ENCODE measurements around the gene ARHGAP18. TPM values are rescaled to one million over a fixed set of nuclear protein-coding genes. Genes with fewer than 3 reads are reported as not detected.

Gene ARHGAP18
- total and polyA plus RNA-seq, 2 experiments from 2014 or later, result 4.3 to 5.0 TPM

DNA sequence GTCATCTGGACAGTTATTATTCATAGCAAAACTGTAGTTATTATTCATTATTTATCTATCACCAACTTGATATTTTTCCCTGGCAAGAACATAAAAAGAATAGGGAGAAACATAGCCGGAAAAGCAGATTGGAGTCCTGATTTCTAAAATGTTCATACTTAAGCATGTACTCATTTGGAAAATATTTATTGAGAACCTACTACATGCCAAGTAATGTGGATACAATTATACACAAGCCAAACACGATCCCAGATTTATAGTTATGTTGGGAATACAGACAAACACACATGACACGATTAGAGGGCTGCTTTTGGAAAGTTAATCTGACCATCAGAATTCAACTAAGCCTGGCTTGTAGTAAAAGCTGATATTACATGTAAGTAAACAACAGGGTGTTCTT, 30.7 kb downstream of the ARHGAP18 start:
- Histone ChIP-seq H3K4me3 (no peak overlapping the region), H3K4me1 (ENCODE audit: insufficient read depth) (no peaks in the 10 kb centered on the region), H2AFZ (no peak overlapping the region), H3K79me2 (replicated peaks; ENCODE audit: insufficient read depth) (no peaks in the 10 kb centered on the region), H3K27me3 (ENCODE audit: insufficient read depth) (no peaks in the 10 kb centered on the region), H4K20me1 (replicated peaks; ENCODE audit: insufficient read depth) (no peaks in the 10 kb centered on the region), H3K36me3 (ENCODE audit: insufficient read depth) (no peaks in the 10 kb centered on the region), H3K4me2 (no peak overlapping the region), H3K27ac (ENCODE audit: low read depth) (no peak overlapping the region), H3F3A (replicated peaks; ENCODE audit: low read depth) (no peaks in the 10 kb centered on the region), H3K9me2 (ENCODE audit: insufficient read depth) (no peaks in the 10 kb centered on the region)
- Mint-ChIP-seq H3K9me3 (no peaks in the 10 kb centered on the region), H3K27ac (no peak overlapping the region), H3K27me3 (ENCODE audit: insufficient read depth, low read depth, poor library complexity) (peaks cover 2% of the 10 kb centered on the region), H3K4me3 (no peak overlapping the region), H3K36me3 (ENCODE audit: low read depth) (no peaks in the 10 kb centered on the region), H3K4me1 (peaks cover 10% of the 10 kb centered on the region)
- DNase-seq (ENCODE audit: low spot score), result no peak
- no peak for ATAC-seq
- TF ChIP-seq JUNB (IDR thresholded peaks at IDR 0.05; ENCODE audit: unreplicated experiment), result no peak
- TF ChIP-seq, protein P1, sequence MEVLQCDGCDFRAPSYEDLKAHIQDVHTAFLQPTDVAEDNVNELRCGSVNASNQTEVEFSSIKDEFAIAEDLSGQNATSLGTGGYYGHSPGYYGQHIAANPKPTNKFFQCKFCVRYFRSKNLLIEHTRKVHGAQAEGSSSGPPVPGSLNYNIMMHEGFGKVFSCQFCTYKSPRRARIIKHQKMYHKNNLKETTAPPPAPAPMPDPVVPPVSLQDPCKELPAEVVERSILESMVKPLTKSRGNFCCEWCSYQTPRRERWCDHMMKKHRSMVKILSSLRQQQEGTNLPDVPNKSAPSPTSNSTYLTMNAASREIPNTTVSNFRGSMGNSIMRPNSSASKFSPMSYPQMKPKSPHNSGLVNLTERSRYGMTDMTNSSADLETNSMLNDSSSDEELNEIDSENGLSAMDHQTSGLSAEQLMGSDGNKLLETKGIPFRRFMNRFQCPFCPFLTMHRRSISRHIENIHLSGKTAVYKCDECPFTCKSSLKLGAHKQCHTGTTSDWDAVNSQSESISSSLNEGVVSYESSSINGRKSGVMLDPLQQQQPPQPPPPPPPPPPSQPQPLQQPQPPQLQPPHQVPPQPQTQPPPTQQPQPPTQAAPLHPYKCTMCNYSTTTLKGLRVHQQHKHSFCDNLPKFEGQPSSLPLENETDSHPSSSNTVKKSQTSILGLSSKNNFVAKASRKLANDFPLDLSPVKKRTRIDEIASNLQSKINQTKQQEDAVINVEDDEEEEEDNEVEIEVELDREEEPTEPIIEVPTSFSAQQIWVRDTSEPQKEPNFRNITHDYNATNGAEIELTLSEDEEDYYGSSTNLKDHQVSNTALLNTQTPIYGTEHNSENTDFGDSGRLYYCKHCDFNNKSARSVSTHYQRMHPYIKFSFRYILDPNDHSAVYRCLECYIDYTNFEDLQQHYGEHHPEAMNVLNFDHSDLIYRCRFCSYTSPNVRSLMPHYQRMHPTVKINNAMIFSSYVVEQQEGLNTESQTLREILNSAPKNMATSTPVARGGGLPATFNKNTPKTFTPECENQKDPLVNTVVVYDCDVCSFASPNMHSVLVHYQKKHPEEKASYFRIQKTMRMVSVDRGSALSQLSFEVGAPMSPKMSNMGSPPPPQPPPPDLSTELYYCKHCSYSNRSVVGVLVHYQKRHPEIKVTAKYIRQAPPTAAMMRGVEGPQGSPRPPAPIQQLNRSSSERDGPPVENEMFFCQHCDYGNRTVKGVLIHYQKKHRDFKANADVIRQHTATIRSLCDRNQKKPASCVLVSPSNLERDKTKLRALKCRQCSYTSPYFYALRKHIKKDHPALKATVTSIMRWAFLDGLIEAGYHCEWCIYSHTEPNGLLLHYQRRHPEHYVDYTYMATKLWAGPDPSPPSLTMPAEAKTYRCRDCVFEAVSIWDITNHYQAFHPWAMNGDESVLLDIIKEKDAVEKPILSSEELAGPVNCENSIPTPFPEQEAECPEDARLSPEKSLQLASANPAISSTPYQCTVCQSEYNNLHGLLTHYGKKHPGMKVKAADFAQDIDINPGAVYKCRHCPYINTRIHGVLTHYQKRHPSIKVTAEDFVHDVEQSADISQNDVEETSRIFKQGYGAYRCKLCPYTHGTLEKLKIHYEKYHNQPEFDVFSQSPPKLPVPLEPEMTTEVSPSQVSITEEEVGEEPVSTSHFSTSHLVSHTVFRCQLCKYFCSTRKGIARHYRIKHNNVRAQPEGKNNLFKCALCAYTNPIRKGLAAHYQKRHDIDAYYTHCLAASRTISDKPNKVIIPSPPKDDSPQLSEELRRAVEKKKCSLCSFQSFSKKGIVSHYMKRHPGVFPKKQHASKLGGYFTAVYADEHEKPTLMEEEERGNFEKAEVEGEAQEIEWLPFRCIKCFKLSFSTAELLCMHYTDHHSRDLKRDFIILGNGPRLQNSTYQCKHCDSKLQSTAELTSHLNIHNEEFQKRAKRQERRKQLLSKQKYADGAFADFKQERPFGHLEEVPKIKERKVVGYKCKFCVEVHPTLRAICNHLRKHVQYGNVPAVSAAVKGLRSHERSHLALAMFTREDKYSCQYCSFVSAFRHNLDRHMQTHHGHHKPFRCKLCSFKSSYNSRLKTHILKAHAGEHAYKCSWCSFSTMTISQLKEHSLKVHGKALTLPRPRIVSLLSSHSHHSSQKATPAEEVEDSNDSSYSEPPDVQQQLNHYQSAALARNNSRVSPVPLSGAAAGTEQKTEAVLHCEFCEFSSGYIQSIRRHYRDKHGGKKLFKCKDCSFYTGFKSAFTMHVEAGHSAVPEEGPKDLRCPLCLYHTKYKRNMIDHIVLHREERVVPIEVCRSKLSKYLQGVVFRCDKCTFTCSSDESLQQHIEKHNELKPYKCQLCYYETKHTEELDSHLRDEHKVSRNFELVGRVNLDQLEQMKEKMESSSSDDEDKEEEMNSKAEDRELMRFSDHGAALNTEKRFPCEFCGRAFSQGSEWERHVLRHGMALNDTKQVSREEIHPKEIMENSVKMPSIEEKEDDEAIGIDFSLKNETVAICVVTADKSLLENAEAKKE (CRISPR knock-in tag; IDR thresholded peaks at IDR 0.05), result no peak
- TF ChIP-seq ZNF331 (CRISPR knock-in tag; IDR thresholded peaks at IDR 0.05; ENCODE audit: low read depth), result no peak
- no peak for TF ChIP-seq STAT1 (IDR thresholded peaks at IDR 0.05; ENCODE audit: unreplicated experiment)
- TF ChIP-seq NANOG (IDR thresholded peaks at IDR 0.05; ENCODE audit: borderline replicate concordance), result no peak
- TF ChIP-seq EZH2phosphoT487 (IDR thresholded peaks at IDR 0.05; ENCODE audit: unreplicated experiment), result no peak
- no peak for TF ChIP-seq POLR2AphosphoS5 (IDR thresholded peaks at IDR 0.05; ENCODE audit: low read depth)
- TF ChIP-seq, protein P2, sequence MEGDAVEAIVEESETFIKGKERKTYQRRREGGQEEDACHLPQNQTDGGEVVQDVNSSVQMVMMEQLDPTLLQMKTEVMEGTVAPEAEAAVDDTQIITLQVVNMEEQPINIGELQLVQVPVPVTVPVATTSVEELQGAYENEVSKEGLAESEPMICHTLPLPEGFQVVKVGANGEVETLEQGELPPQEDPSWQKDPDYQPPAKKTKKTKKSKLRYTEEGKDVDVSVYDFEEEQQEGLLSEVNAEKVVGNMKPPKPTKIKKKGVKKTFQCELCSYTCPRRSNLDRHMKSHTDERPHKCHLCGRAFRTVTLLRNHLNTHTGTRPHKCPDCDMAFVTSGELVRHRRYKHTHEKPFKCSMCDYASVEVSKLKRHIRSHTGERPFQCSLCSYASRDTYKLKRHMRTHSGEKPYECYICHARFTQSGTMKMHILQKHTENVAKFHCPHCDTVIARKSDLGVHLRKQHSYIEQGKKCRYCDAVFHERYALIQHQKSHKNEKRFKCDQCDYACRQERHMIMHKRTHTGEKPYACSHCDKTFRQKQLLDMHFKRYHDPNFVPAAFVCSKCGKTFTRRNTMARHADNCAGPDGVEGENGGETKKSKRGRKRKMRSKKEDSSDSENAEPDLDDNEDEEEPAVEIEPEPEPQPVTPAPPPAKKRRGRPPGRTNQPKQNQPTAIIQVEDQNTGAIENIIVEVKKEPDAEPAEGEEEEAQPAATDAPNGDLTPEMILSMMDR (conservative IDR thresholded peaks at IDR 0.05; ENCODE audit: low read depth in 2 of 2), result no peak
- TF ChIP-seq, protein P3, sequence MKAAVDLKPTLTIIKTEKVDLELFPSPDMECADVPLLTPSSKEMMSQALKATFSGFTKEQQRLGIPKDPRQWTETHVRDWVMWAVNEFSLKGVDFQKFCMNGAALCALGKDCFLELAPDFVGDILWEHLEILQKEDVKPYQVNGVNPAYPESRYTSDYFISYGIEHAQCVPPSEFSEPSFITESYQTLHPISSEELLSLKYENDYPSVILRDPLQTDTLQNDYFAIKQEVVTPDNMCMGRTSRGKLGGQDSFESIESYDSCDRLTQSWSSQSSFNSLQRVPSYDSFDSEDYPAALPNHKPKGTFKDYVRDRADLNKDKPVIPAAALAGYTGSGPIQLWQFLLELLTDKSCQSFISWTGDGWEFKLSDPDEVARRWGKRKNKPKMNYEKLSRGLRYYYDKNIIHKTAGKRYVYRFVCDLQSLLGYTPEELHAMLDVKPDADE (IDR thresholded peaks at IDR 0.05), result no peak
- TF ChIP-seq CREB1 (CRISPR knock-in tag; IDR thresholded peaks at IDR 0.05; ENCODE audit: low read depth), result no peak
- TF ChIP-seq, protein P4, sequence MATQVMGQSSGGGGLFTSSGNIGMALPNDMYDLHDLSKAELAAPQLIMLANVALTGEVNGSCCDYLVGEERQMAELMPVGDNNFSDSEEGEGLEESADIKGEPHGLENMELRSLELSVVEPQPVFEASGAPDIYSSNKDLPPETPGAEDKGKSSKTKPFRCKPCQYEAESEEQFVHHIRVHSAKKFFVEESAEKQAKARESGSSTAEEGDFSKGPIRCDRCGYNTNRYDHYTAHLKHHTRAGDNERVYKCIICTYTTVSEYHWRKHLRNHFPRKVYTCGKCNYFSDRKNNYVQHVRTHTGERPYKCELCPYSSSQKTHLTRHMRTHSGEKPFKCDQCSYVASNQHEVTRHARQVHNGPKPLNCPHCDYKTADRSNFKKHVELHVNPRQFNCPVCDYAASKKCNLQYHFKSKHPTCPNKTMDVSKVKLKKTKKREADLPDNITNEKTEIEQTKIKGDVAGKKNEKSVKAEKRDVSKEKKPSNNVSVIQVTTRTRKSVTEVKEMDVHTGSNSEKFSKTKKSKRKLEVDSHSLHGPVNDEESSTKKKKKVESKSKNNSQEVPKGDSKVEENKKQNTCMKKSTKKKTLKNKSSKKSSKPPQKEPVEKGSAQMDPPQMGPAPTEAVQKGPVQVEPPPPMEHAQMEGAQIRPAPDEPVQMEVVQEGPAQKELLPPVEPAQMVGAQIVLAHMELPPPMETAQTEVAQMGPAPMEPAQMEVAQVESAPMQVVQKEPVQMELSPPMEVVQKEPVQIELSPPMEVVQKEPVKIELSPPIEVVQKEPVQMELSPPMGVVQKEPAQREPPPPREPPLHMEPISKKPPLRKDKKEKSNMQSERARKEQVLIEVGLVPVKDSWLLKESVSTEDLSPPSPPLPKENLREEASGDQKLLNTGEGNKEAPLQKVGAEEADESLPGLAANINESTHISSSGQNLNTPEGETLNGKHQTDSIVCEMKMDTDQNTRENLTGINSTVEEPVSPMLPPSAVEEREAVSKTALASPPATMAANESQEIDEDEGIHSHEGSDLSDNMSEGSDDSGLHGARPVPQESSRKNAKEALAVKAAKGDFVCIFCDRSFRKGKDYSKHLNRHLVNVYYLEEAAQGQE (IDR thresholded peaks at IDR 0.05; ENCODE audit: unreplicated experiment), result no peak
